Activated CD4-positive, alpha-beta T cell treated with anti-CD3 and anti-CD28 coated beads, Interleukin-2, amount 50 U/mL, for 48 hours (primary cell): ENCODE data around the gene MAPK14.
"Not testable (repeated sequence)": the region's sequence is repeated elsewhere in the genome, so short reads cannot be mapped to it uniquely, and the experiment has no call there.

Experiments
- DNase-seq, 2 experiments: peaks; one replicate each; pipeline ENCODE4 v3.0.0-alpha.2; 2020

Gene MAPK14

GRCh38 chr6:36027501-36028087 lies at the start of gene MAPK14:
Gene MAPK14 (plus strand): TSS chr6:36027808. CDS start chr6:36028158, 350 bp downstream.
- DNase-seq, result peak; percentile 98 to 99

- not testable (repeated sequence) for DNase-seq
Measured at GRCh38 chr6:35980126-35980525, 47.5 kb upstream of the MAPK14 start.

GRCh38 chr6:35980991-35981645 lies 46.5 kb upstream of the MAPK14 start:
- no peak for DNase-seq

GRCh38 chr6:35984701-35985100 lies 42.9 kb upstream of the MAPK14 start:
- DNase-seq, result no peak

- not testable (repeated sequence) for DNase-seq
Measured at GRCh38 chr6:35988047-35988446, 39.6 kb upstream of the MAPK14 start.

- DNase-seq, result no peak
Measured at GRCh38 chr6:35993150-35993549, 34.5 kb upstream of the MAPK14 start.

GRCh38 chr6:36000451-36000850 lies 27.2 kb upstream of the MAPK14 start:
- no peak for DNase-seq

GRCh38 chr6:36015666-36016065 lies 11.9 kb upstream of the MAPK14 start:
- DNase-seq, result no peak

GRCh38 chr6:36018339-36018738 lies 9.3 kb upstream of the MAPK14 start:
- no peak for DNase-seq

GRCh38 chr6:36019167-36019566 lies 8.4 kb upstream of the MAPK14 start:
- no peak for DNase-seq

GRCh38 chr6:36020154-36020553 lies 7.5 kb upstream of the MAPK14 start:
- no peak for DNase-seq

GRCh38 chr6:36023996-36024795 lies 3.4 kb upstream of the MAPK14 start, which contains the start of gene SLC26A8:
Gene SLC26A8 (minus strand): TSS chr6:36024641. CDS start chr6:36019707, 4,934 bp downstream.
- DNase-seq, result no peak

GRCh38 chr6:36025260-36025931 lies 2.2 kb upstream of the MAPK14 start:
- DNase-seq, result no peak

- no peak for DNase-seq
Measured at GRCh38 chr6:36025932-36026327, 1.7 kb upstream of the MAPK14 start.

- peak; percentile 35 to 47 for DNase-seq
Measured at GRCh38 chr6:36028088-36028876, 674 bp downstream of the MAPK14 start.

GRCh38 chr6:36028877-36029324 lies 1.3 kb downstream of the MAPK14 start:
- DNase-seq, result peak; percentile 78 to 83

- DNase-seq, result no peak
Measured at GRCh38 chr6:36029464-36029863, 1.9 kb downstream of the MAPK14 start.

- no peak for DNase-seq
Measured at GRCh38 chr6:36032261-36032660, 4.7 kb downstream of the MAPK14 start.

GRCh38 chr6:36033144-36033543 lies 5.5 kb downstream of the MAPK14 start:
- not testable (repeated sequence) for DNase-seq

GRCh38 chr6:36033935-36034334 lies 6.3 kb downstream of the MAPK14 start:
- DNase-seq, result peak; percentile 36 to 53

- no peak for DNase-seq
Measured at GRCh38 chr6:36034441-36034840, 6.8 kb downstream of the MAPK14 start.

GRCh38 chr6:36035225-36035624 lies 7.6 kb downstream of the MAPK14 start:
- DNase-seq, result no peak
